ENCODE data around the gene LRCH4.
A peak's percentile ranks its signal among the peaks of the same experiment; 100 is the strongest.

Gene LRCH4

GRCh38 chr7:100604976-100605911 is 19.3 kb upstream of the LRCH4 start:
- DNase-seq (ENCODE audit: low read depth), result peak; percentile 40

DNA sequence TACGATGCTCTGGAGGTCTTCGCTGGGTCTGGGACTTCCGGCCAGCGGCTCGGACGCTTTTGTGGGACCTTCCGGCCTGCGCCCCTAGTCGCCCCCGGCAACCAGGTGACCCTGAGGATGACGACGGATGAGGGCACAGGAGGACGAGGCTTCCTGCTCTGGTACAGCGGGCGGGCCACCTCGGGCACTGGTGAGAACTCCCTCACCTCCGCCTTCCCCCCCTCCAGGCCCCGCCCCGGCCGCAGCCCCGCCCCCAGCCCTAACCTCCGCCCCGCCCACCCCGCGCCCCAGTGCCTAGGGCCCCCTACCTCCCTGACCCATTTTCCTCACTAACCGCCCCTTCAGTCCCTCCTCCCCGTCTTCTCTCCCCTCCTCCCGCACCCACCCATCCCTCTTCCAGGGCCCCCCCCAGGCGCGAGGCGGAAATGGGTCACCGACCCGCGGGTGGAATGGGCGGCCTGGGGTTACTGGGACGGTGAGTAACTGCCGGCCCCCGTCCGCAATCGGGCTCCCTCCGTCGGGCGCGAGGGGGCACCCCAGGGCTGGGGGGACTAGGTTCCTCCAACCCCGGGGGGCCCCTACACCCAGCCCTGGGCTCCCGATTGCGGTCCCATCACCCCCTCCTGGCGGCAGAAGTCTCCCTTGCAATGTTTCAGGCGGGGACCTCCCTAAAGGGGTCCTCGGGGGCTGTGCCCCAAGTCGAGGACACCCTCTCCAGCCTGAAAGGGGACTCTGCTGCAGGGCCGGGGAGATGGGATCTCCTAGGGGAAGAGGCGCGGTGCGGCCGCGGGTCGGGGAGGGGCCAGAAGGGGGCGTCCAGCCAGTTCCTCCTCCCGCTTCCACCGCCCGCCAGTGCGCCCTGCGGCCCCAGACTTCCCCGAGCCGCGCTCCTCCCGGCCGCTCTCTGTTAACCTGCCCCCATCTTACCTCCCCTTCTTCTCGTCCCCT is 18.4 kb upstream of the LRCH4 start:
- peak; percentile 77 for DNase-seq (ENCODE audit: low read depth)

DNA sequence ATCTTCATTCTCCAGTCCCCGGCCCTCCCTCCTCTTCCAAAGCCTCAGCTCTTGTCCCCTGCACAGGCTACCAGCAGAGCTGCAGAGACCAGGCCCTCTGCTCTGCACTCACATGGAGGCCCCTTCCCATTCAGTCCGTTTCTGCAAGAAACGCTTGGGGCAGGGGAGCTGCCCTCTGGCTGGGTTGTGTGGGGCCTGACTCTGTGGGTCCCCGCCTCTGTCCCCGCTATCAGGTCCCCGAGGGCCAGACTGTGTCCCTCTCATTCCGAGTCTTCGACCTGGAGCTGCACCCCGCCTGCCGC is 17.7 kb upstream of the LRCH4 start:
- DNase-seq (ENCODE audit: low read depth), result no peak

GRCh38 chr7:100602889-100603725 is 17.2 kb upstream of the LRCH4 start:
- DNase-seq (ENCODE audit: low read depth), result no peak

- DNase-seq (ENCODE audit: low read depth), result no peak
Observed at GRCh38 chr7:100600730-100601038, 14.8 kb upstream of the LRCH4 start.

DNA sequence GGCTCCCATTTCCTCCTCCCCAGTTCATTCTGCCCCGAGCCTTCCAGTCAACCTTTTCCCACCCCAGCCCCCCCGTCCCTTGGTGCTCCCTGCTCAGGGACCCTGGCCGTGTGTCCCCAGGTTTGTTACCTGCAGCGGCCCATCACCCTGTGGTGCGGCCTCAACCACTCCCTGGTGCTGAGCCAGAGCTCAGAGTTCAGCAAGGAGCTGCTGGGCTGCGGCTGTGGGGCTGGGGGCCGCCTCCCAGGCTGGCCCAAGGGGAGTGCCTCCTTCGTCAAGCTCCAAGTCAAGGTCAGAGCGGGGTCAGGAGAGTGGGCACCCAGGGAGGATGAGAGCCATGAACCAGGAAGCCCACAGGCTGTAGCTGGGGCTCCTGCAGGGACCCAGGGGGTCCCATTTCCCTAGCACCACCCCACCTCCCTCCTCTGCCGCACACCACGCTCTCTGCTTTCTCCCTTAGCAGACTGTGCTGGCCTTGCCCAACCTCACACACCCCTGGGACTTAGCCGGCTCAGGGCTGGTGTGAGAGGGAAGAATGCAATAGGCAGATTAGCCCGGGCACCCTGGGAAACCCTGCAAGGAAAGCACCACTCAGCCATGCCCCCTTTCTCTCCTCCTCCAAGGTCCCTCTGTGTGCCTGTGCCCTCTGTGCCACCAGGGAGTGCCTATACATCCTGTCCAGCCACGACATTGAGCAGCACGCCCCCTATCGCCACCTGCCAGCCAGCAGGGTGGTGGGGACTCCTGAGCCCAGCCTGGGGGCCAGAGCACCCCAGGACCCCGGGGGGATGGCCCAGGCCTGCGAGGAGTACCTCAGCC is 14.2 kb upstream of the LRCH4 start:
- no peak for DNase-seq (ENCODE audit: low read depth)

DNA sequence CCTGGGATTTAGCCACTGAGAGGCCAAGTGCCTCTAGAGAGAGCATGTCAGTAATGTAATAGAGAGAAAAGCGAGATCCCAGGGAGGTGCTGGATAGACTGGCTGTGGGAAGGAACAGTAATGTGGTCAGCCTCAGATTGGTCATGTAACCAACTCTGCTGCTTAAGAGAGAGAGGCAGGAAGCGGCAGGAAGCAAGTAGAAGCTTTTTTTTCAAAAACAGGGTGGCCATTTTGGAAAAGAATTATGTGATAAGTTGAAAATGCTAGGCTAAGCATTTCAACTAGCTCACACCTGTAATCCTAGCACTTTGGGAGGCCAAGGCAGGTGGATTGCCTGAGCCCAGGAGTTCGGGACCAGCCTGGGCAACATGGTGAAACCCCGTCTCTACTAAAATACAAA is 12.5 kb upstream of the LRCH4 start:
- DNase-seq (ENCODE audit: low read depth), result no peak

- DNase-seq (ENCODE audit: low read depth), result no peak
Observed at GRCh38 chr7:100595188-100595587, 9.3 kb upstream of the LRCH4 start.

GRCh38 chr7:100591596-100591995 is 5.7 kb upstream of the LRCH4 start:
- DNase-seq (ENCODE audit: low read depth), result no peak

DNA sequence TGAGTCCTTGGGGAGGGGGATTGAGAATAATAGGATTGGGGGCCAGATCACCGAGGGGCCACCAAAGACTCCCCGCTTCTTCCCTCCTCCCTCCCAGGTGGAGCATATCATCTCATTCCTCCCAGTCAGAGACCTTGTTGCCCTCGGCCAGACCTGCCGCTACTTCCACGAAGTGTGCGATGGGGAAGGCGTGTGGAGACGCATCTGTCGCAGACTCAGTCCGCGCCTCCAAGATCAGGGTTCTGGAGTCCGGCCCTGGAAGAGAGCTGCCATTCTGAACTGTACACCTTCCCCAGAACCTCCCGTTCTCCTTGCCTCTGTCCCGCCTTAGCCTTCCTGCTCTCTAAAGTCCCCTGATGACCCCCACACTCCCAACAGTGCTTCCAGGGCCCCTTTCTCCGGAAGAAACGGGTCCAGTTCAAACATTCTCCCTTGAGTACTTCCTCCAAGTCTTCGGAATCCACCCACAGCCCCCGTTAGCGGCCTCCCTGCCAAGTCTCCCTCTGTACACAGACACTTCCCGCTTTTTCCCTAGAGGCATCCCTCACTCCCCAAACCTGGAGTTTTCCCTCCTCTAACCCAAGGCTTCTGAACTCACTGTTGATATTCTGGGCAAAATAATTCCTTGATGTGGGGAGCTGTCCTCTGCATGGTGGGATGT is 4.3 kb upstream of the LRCH4 start:
- no peak for DNase-seq (ENCODE audit: low read depth)

GRCh38 chr7:100589341-100589947 is 3.5 kb upstream of the LRCH4 start:
- DNase-seq (ENCODE audit: low read depth), result no peak

DNA sequence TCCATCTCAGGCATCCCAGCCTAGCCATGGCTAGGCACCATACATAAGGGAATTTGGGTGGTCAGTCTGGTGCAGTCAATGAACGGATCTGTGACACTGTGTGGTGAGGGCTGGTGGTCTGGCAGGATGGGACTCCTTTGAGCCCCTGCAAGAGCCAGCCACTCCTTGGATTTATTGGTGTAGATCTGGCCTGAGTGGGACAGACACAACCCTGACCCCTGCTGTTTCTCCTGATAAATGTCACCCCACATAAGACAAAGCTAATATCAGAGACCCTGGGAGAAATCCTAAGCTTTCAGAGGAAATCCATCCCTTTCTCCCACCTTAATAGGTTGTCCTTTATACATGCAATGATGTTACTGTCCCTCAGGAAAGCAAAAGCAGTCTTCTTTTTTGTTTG is 2.5 kb upstream of the LRCH4 start:
- DNase-seq (ENCODE audit: low read depth), result no peak

- DNase-seq (ENCODE audit: low read depth), result peak; percentile 98
Observed at GRCh38 chr7:100586266-100587025, 517 bp upstream of the LRCH4 start, which contains the start of gene FBXO24. FBXO24 (plus strand) TSS chr7:100586328; CDS start chr7:100586626, 298 bp downstream.

DNA sequence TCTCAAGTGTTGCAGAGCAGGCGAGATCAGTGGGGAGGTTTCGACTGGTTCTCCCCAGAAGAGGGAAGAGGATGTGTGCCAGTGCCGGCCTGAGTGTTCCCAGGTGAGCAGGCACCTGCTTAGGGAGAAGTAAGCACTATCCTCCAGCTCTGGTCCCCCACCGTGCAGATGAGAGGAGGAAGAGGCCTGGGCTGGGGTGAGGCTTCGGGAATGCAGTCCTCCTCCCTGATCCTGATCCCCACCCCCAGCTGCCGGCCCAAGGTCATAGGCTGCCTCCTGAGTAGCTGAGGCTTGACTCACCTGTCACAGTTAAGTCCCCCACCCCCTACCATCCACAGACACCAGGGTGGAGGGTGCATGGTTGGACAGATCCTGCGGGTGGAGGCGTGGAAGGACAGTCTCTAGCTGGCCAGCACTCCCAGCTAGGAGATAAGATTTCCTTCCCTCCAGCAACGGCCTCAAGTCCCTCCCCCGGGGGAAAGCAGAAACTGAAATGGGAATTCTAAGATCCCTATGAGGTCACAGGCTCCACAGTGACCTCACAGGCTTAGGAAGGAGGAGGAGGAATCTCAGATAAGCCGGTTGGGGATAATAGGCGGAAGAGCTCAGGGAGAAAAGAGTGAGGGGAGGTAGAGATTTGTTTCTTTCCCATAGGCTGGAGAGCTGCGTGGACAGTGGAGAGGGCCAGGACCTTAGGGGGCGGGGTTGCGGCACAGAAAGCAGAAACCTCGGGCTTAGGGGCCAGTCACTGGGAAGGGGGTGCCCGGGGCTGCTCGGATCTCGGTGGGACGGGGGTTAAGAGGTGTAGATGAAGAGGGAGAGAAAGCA is 1.0 kb downstream of the LRCH4 start:
- DNase-seq (ENCODE audit: low read depth), result no peak

DNA sequence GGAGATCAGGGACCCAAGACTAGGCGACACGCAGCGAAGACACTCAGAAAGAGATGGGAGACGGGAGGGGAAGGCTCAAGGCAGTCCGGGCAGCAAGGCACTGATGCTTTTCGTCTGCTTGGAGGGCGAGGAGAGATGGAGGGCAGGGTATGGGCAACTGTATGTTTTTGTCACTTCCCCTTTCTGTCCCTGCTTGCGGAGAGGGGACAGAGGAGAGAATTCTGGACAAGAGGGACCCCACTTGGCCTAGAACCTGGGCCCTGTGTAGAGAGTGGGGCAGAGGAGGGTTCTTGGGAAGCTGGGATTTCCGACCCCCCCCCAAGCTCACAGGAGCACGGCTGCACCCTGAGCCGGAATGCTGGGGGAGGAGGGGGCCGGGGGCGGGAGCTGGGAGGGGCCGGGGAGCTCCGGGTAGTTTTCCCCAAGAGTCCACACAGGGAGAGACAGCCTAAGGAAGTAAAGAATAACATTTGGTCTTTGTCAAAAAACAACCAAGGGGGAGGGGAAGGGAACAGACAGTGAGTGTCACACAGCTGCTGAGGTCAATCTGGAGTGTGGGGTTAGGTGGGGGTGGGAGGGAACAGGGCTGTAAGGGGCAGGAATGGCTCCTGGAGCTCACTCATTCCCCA is 1.8 kb downstream of the LRCH4 start:
- DNase-seq (ENCODE audit: low read depth), result no peak

GRCh38 chr7:100583132-100584053 is 2.5 kb downstream of the LRCH4 start:
- peak; percentile 65 for DNase-seq (ENCODE audit: low read depth)

DNA sequence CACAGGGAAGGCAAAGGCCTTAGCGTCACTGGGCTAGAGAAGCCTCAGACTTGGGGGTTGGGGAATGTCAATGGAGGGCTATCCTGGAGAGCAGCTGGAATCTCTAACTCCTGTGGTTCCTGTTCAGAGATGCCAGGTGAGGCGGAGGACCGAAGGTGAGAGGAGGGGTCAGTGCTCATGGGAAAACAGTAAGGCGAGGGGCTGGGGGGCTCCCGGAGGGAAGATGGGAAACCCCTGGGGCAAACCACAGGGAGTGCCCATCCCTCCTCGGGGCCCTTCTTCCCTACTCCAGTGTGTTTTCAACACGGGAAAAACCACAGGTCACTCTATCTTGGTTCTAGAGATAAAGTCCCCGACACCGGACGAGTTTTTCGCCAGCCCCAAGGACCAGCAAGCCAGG is 3.3 kb downstream of the LRCH4 start:
- DNase-seq (ENCODE audit: low read depth), result no peak

All from activated T-cell treated with anti-CD3 and anti-CD28 coated beads for 48 hours (primary cell).